ENCODE measurements around the gene MDH1.
"Not testable (repeated sequence)": the region's sequence is repeated elsewhere in the genome, so short reads cannot be mapped to it uniquely, and the experiment has no call there.

DNA sequence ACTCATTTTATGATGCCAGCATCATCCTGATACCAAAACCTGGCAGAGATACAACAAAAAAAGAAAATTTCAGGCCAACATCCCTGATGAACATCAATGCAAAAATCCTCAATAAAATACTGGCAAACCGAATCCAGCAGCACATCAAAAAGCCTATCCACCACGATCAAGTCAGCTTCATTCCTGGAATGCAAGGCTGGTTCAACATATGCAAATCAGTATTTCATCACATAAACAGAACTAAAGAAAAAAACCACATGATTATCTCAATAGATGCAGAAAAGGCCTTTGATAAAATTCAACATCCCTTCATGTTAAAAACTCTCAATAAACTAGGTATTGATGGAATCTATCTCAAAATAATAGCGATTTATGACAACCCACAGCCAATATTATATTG lies 29.8 kb upstream of the MDH1 start:
- TF ChIP-seq POLR2A (IDR thresholded peaks at IDR 0.05) = not testable (repeated sequence)
- TF ChIP-seq, protein P1, sequence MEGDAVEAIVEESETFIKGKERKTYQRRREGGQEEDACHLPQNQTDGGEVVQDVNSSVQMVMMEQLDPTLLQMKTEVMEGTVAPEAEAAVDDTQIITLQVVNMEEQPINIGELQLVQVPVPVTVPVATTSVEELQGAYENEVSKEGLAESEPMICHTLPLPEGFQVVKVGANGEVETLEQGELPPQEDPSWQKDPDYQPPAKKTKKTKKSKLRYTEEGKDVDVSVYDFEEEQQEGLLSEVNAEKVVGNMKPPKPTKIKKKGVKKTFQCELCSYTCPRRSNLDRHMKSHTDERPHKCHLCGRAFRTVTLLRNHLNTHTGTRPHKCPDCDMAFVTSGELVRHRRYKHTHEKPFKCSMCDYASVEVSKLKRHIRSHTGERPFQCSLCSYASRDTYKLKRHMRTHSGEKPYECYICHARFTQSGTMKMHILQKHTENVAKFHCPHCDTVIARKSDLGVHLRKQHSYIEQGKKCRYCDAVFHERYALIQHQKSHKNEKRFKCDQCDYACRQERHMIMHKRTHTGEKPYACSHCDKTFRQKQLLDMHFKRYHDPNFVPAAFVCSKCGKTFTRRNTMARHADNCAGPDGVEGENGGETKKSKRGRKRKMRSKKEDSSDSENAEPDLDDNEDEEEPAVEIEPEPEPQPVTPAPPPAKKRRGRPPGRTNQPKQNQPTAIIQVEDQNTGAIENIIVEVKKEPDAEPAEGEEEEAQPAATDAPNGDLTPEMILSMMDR (IDR thresholded peaks at IDR 0.05) = not testable (repeated sequence)
